K562 (cell line): ENCODE measurements around the gene RHCG. TPM values are rescaled to one million over a fixed set of nuclear protein-coding genes. Genes with fewer than 3 reads are reported as not detected.

ENCODE experiments used
- ATAC-seq: fragments of 200-7000 bp; cut with Tn5 transposase; 3 replicates; pipeline ENCODE4 v1.9.1; 2020; ENCODE audit warnings: moderate library complexity
- BruUV-seq: library from RNA; stranded (reverse); fragments of 400-500 nt; replicated peaks from 2 replicates; lab custom pipeline; 2021; lab: Mats Ljungman, UMichigan
- CTCF ChIA-PET: fragments of 300-600 bp; formaldehyde crosslinking; extraction: SDS; loops from one replicate; lab custom pipeline; 2021; ENCODE audit warnings: low intra/inter-chr PET ratio; lab: Yijun Ruan, JAX
- POLR2A ChIA-PET: fragments of 300-600, 350-650 bp; sonication (Branson Sonifier 250); formaldehyde crosslinking; extraction: SDS; loops from one replicate; lab custom pipeline; 2021; ENCODE audit warnings: antibody characterized with exemption, inconsistent platforms; lab: Yijun Ruan, JAX
- DNase-seq, 4 experiments: peaks; one replicate each; pipeline versions ENCODE4 v3.0.0 to v3.0.0-alpha.2; 2011 to 2018; ENCODE audit warnings: low spot score in 3 of 4, mixed read lengths in 3 of 4; ENCODE audit errors: extremely low read depth in 1 of 4
- FAIRE-seq: peaks from 2 replicates; lab custom pipeline; 2011; peaks lifted over from hg19 to GRCh38; lab: Jason Lieb, UNC
- H2AFZ ChIP-seq: 2 replicates; pipeline ENCODE4 v1.6.0; 2011; ENCODE audit warnings: low read depth, low read length, control low read depth, inconsistent platforms
- H3K27ac ChIP-seq: fragments of 200-600 bp; 3 replicates; pipeline ENCODE4 v1.8.0; 2011; ENCODE audit warnings: low read depth, mild to moderate bottlenecking, control low read depth, inconsistent platforms, low read length, moderate library complexity, mixed read lengths; ENCODE audit errors: extremely low read depth
- H3K27me3 ChIP-seq, 2 experiments: fragments of 300-600 bp in 1 of 2; 2 replicates in 1 of 2; 3 replicates in 1 of 2; pipeline versions ENCODE4 v1.6.0 to v1.8.0; 2011; ENCODE audit warnings: inconsistent platforms in 2 of 2, low read length in 2 of 2, mild to moderate bottlenecking in 1 of 2, mixed read lengths in 1 of 2, moderate library complexity in 1 of 2; ENCODE audit not compliant: control insufficient read depth in 2 of 2, insufficient read depth in 2 of 2
- H3K36me3 ChIP-seq: fragments of 300-600 bp; 3 replicates; pipeline ENCODE4 v1.8.0; 2011; ENCODE audit warnings: mild to moderate bottlenecking, low read length, inconsistent platforms; ENCODE audit not compliant: control insufficient read depth, insufficient read depth
- H3K4me1 ChIP-seq, 2 experiments: fragments of 200-600 bp in 1 of 2; replicated peaks in 1 of 2; 2 replicates in 1 of 2; 3 replicates in 1 of 2; pipeline versions ENCODE4 v1.5.1 to v1.8.0; 2011; ENCODE audit warnings: inconsistent platforms in 2 of 2, low read length in 2 of 2, mild to moderate bottlenecking in 1 of 2, mixed read lengths in 1 of 2, moderate library complexity in 1 of 2; ENCODE audit not compliant: control insufficient read depth in 2 of 2, insufficient read depth in 2 of 2
- H3K4me2 ChIP-seq: 2 replicates; pipeline ENCODE4 v1.6.1; 2011; ENCODE audit warnings: low read length, control low read depth, inconsistent platforms, mixed read lengths; ENCODE audit not compliant: insufficient read depth
- H3K4me3 ChIP-seq: fragments of 200-600 bp; sonication (generic), shearing (Covaris generic); 2 replicates; pipeline ENCODE4 v1.5.1; 2016; ENCODE audit warnings: control low read depth, inconsistent platforms
- H3K79me2 ChIP-seq: fragments of 200-600 bp; 3 replicates; pipeline ENCODE4 v1.8.0; 2011; ENCODE audit warnings: low read length, inconsistent platforms; ENCODE audit not compliant: control insufficient read depth, insufficient read depth
- H3K9ac ChIP-seq, 2 experiments: 2 replicates each; pipeline versions ENCODE4 v1.6.0 to v1.6.1; 2011; ENCODE audit warnings: low read depth in 2 of 2, low read length in 2 of 2, control low read depth in 1 of 2, inconsistent platforms in 1 of 2, mild to moderate bottlenecking in 1 of 2, mixed read lengths in 1 of 2; ENCODE audit not compliant: insufficient read depth in 1 of 2
- H3K9me1 ChIP-seq: one replicate; pipeline ENCODE4 v1.6.0; 2011; ENCODE audit warnings: inconsistent platforms, mild to moderate bottlenecking, low read length, moderate library complexity; ENCODE audit not compliant: control insufficient read depth, insufficient read depth
- H3K9me3 ChIP-seq: replicated peaks from 2 replicates; pipeline ENCODE4 v1.5.1; 2011; ENCODE audit warnings: low read depth, low read length, inconsistent platforms; ENCODE audit not compliant: control insufficient read depth, insufficient read depth
- H4K20me1 ChIP-seq: replicated peaks from 2 replicates; pipeline ENCODE4 v1.6.1; 2011; ENCODE audit warnings: low read length, inconsistent platforms, mixed read lengths; ENCODE audit not compliant: control insufficient read depth, insufficient read depth
- ARID1B ChIP-seq: fragments of 450-650 bp; IDR thresholded peaks from 2 replicates; pipeline ENCODE4 v1.6.1; 2016; ENCODE audit warnings: antibody characterized with exemption, mild to moderate bottlenecking, inconsistent platforms
- CTCFL ChIP-seq: IDR thresholded peaks from 2 replicates; pipeline ENCODE4 v1.6.1; 2011; ENCODE audit warnings: borderline replicate concordance, low read depth, mild to moderate bottlenecking, moderate library complexity, low read length; ENCODE audit not compliant: insufficient read depth, poor library complexity, severe bottlenecking
- E2F1 ChIP-seq: sonication (generic); formaldehyde crosslinking; IDR thresholded peaks from 2 replicates; pipeline ENCODE4 v1.8.1; 2023; ENCODE audit warnings: mild to moderate bottlenecking, missing genetic modification reagents, moderate library complexity
- E2F4 ChIP-seq: sonication (generic); formaldehyde crosslinking; IDR thresholded peaks from 2 replicates; pipeline ENCODE4 v1.8.0; 2022; ENCODE audit warnings: mild to moderate bottlenecking, low read depth, missing genetic modification reagents
- MAZ ChIP-seq, 2 experiments: fragments of 450-650 bp in 1 of 2; sonication (generic) in 1 of 2; formaldehyde crosslinking; IDR thresholded peaks in 1 of 2; conservative IDR thresholded peaks in 1 of 2; 2 replicates each; pipeline versions ENCODE4 v1.4.0 to v1.5.0; 2020; ENCODE audit warnings: mild to moderate bottlenecking in 1 of 2, missing genetic modification reagents in 1 of 2
- NFYB ChIP-seq: IDR thresholded peaks from 2 replicates; pipeline ENCODE4 v1.6.1; 2011; ENCODE audit warnings: mild to moderate bottlenecking, moderate library complexity; ENCODE audit not compliant: insufficient read length; ENCODE audit errors: extremely low read depth
- NR3C1 ChIP-seq: sonication (generic); formaldehyde crosslinking; IDR thresholded peaks from 2 replicates; pipeline ENCODE4 v1.8.1; 2022; ENCODE audit warnings: missing genetic modification reagents
- NRF1 ChIP-seq, 2 experiments: fragments of 450-650 bp; IDR thresholded peaks in 1 of 2; conservative IDR thresholded peaks in 1 of 2; 2 replicates each; pipeline ENCODE4 v1.6.1; 2014; ENCODE audit warnings: mild to moderate bottlenecking in 2 of 2
- RBM17 ChIP-seq: fragments of 200-400 bp; formaldehyde crosslinking; IDR thresholded peaks from 2 replicates; pipeline ENCODE4 v1.6.1; 2017; ENCODE audit warnings: low read depth, mild to moderate bottlenecking, low read length, borderline replicate concordance
- SFPQ ChIP-seq: fragments of 200-400 bp; formaldehyde crosslinking; IDR thresholded peaks from 2 replicates; pipeline ENCODE4 v1.6.1; 2017; ENCODE audit warnings: mild to moderate bottlenecking, low read depth, low read length, moderate library complexity
- SMAD2 ChIP-seq: fragments of 150-350 bp; IDR thresholded peaks from 2 replicates; pipeline ENCODE4 v1.6.1; 2014; ENCODE audit warnings: low read depth, mild to moderate bottlenecking, low read length
- SRSF9 ChIP-seq: fragments of 200-400 bp; formaldehyde crosslinking; IDR thresholded peaks from 2 replicates; pipeline ENCODE4 v1.6.1; 2017; ENCODE audit warnings: low read depth, low read length, borderline replicate concordance
- ZBTB8A ChIP-seq: fragments of 450-650 bp; IDR thresholded peaks from 2 replicates; pipeline ENCODE4 v1.6.1; 2018; ENCODE audit warnings: mild to moderate bottlenecking, moderate library complexity; ENCODE audit not compliant: partially characterized antibody
- ZKSCAN8 ChIP-seq: fragments of 200-800 bp; sonication (Bioruptor generic); IDR thresholded peaks from 2 replicates; pipeline ENCODE4 v1.6.1; 2016; ENCODE audit warnings: missing genetic modification characterization, missing compliant biosample characterization
- ZNF124 ChIP-seq: sonication (generic); formaldehyde crosslinking; IDR thresholded peaks from 2 replicates; pipeline ENCODE4 v1.8.1; 2022; ENCODE audit warnings: missing genetic modification reagents
- ZNF830 ChIP-seq: fragments of 250-450 bp; sonication (Bioruptor Pico); IDR thresholded peaks from 2 replicates; pipeline ENCODE4 v1.5.0; 2021; ENCODE audit warnings: mild to moderate bottlenecking
- WGBS: fragments of 100-300 bp; shearing (Covaris generic); methylation state at CpG from one replicate; pipeline ENCODE4 v1.1.6; 2016; ENCODE audit warnings: low coverage, mixed read lengths; ENCODE audit not compliant: insufficient coverage; ENCODE audit errors: missing lambda C conversion rate; 5-methylcytosine and 5-hydroxymethylcytosine counted together
- in situ Hi-C: fragments of 300-500 bp; cut with MboI; formaldehyde crosslinking; loops from 4 replicates; pipeline ENCODE4 v1.15.0; 2018; ENCODE audit warnings: inconsistent platforms, mixed read lengths
- intact Hi-C: fragments of 100-400 bp; cut with micrococcal nuclease; formaldehyde crosslinking; loops from 2 replicates; pipeline ENCODE4 v1.14.2; 2022
- polyA plus RNA-seq, 8 experiments: library from polyadenylated mRNA; depleted of rRNA in 4 of 8; stranded (reverse) in 5 of 8; unstranded in 3 of 8; fragments of >200 nt; fragmentation: Nextera tagmentation in 2 of 8; fragmentation: Illumina TruSeq in 1 of 8; extraction: Ambion mirVana in 2 of 8; extraction: Trizol in 1 of 8; gene quantifications; 2 replicates each; pipeline versions ENCODE4 v1.2.1 to v1.2.3, GENCODE V29; 2011 to 2014; ENCODE audit warnings: inconsistent platforms in 1 of 8, missing spikeins in 1 of 8
- total RNA-seq, 7 experiments: library from RNA; depleted of rRNA in 6 of 7; stranded (reverse); fragments of >200 nt in 6 of 7; fragmentation: Illumina TruSeq in 2 of 7; extraction: Trizol in 2 of 7; gene quantifications; 2 replicates each; pipeline versions ENCODE4 v1.2.1 to v1.2.3, GENCODE V29; 2011 to 2021; ENCODE audit warnings: low replicate concordance in 1 of 7

Gene RHCG
- total and polyA plus RNA-seq, 9 of the 15 experiments (the other 6 are each of a cell fraction or from before 2014, with no cell fraction given), result not detected

GRCh38 chr15:89483079-89483478 is 13.3 kb downstream of the RHCG start:
- FAIRE-seq (no peak), ATAC-seq (no peak), DNase-seq (no peak)
- WGBS, result 4% methylated on average over 6 of the region's 6 CpGs
- peaks cover 11 to 51% of the 10 kb centered on the region in 2 experiments; a peak in 3 of 5 replicates for H3K27me3 ChIP-seq
- no peaks in the 10 kb centered on the region for H3K36me3 ChIP-seq
- no peak overlapping the region for H3K27ac ChIP-seq
- H3K79me2 ChIP-seq, result no peaks in the 10 kb centered on the region
- no TSS peak for BruUV-seq
- no peak overlapping the region for H3K4me2 ChIP-seq
- H2AFZ ChIP-seq, result no peak overlapping the region
- H3K9me3 ChIP-seq, result no peaks in the 10 kb centered on the region
- intact Hi-C loops (no loop called here), in situ Hi-C loops (no loop called here)
- ChIA-PET POLR2A (interaction anchor here (0.5 kb wide), 1 partner anchor 422 kb away, joined by 3 read pairs; no protein-coding TSS in a partner anchor), CTCF (no interaction called here)
- no peak overlapping the region for H3K4me3 ChIP-seq
- no peak overlapping the region for H3K9ac ChIP-seq
- peaks cover 0 to 6% of the 10 kb centered on the region in 2 experiments; a peak in 2 of 5 replicates for H3K4me1 ChIP-seq
- H4K20me1 ChIP-seq, result peaks cover 7% of the 10 kb centered on the region; the same call in 1 of the 2 replicates
- no peaks in the 10 kb centered on the region for H3K9me1 ChIP-seq
- TF ChIP-seq ZBTB8A (no peak), NFYB (no peak), SFPQ (no peak), RBM17 (no peak), SMAD2 (no peak), ZNF124 (CRISPR knock-in tag) (no peak), MAZ (CRISPR knock-in tag; conservative IDR thresholded peaks at IDR 0.05 in 1 of 2, IDR thresholded peaks at IDR 0.05 in 1 of 2) (no peak), NRF1 (conservative IDR thresholded peaks at IDR 0.05 in 1 of 2, IDR thresholded peaks at IDR 0.05 in 1 of 2) (no peak), E2F4 (CRISPR knock-in tag) (no peak), ARID1B (no peak), CTCFL (no peak), SRSF9 (no peak), NR3C1 (CRISPR knock-in tag) (no peak), ZKSCAN8 (CRISPR knock-in tag) (no peak), ZNF830 (CRISPR knock-in tag) (no peak), E2F1 (CRISPR knock-in tag) (no peak)
